ENCODE data around the gene RAB11FIP3.
"Not testable (repeated sequence)": the region's sequence is repeated elsewhere in the genome, so short reads cannot be mapped to it uniquely, and the experiment has no call there.

Gene RAB11FIP3

GRCh38 chr16:425082-425718, at the start of gene RAB11FIP3:
RAB11FIP3 (plus strand) TSS chr16:425649; CDS start chr16:426007, 358 bp downstream.
- DNase-seq (ENCODE audit: low read depth in 2 of 2) = peak; percentile 68 to 82

GRCh38 chr16:375927-376816, 49.3 kb upstream of the RAB11FIP3 start:
- DNase-seq (ENCODE audit: low read depth in 2 of 2) = no peak

GRCh38 chr16:376817-377418, 48.5 kb upstream of the RAB11FIP3 start:
- no peak for DNase-seq (ENCODE audit: low read depth in 2 of 2)

- DNase-seq (ENCODE audit: low read depth in 2 of 2) = no peak
Observed at GRCh38 chr16:377419-377951, 48.0 kb upstream of the RAB11FIP3 start.

- DNase-seq (ENCODE audit: low read depth in 2 of 2) = not testable (repeated sequence)
Observed at GRCh38 chr16:378113-378820, 47.2 kb upstream of the RAB11FIP3 start.

GRCh38 chr16:378821-379182, 46.6 kb upstream of the RAB11FIP3 start:
- DNase-seq (ENCODE audit: low read depth in 2 of 2) = no peak

- no peak for DNase-seq (ENCODE audit: low read depth in 2 of 2)
Observed at GRCh38 chr16:379183-379960, 46.1 kb upstream of the RAB11FIP3 start.

- no peak for DNase-seq (ENCODE audit: low read depth in 2 of 2)
Observed at GRCh38 chr16:379961-380761, 45.3 kb upstream of the RAB11FIP3 start.

- no peak for DNase-seq (ENCODE audit: low read depth in 2 of 2)
Observed at GRCh38 chr16:380762-381011, 44.8 kb upstream of the RAB11FIP3 start.

GRCh38 chr16:381012-381788, 44.2 kb upstream of the RAB11FIP3 start:
- no peak for DNase-seq (ENCODE audit: low read depth in 2 of 2)

- DNase-seq (ENCODE audit: low read depth in 2 of 2) = peak in 1 of 2 donors; percentile 55
Observed at GRCh38 chr16:381789-382717, 43.4 kb upstream of the RAB11FIP3 start, which contains the start of gene PGAP6. PGAP6 (minus strand) TSS chr16:381978; CDS start chr16:381821, 157 bp downstream.

- no peak for DNase-seq (ENCODE audit: low read depth in 2 of 2)
Observed at GRCh38 chr16:383326-384051, 42.0 kb upstream of the RAB11FIP3 start.

- no peak for DNase-seq (ENCODE audit: low read depth in 2 of 2)
Observed at GRCh38 chr16:386641-387156, 38.8 kb upstream of the RAB11FIP3 start.

GRCh38 chr16:387761-388666, 37.4 kb upstream of the RAB11FIP3 start:
- DNase-seq (ENCODE audit: low read depth in 2 of 2) = not testable (repeated sequence)

- DNase-seq (ENCODE audit: low read depth in 2 of 2) = no peak
Observed at GRCh38 chr16:389352-389751, 36.1 kb upstream of the RAB11FIP3 start.

GRCh38 chr16:391885-392335, 33.5 kb upstream of the RAB11FIP3 start:
- DNase-seq (ENCODE audit: low read depth in 2 of 2) = peak; percentile 77 to 78

All from stimulated activated CD4-positive, alpha-beta T cell treated with anti-CD3 and anti-CD28 coated beads, Interleukin-15, amount 100 ng/mL, for 48 hours (primary cell).